ENCODE results near the gene OIT3. TPM values are rescaled to one million over a fixed set of nuclear protein-coding genes. Genes with fewer than 3 reads are reported as not detected.

Gene OIT3
- total RNA-seq: not detected

- DNase-seq (ENCODE audit: low spot score in 2 of 2): no peak
- no peaks in the 10 kb centered on the region for H3K4me1 ChIP-seq
- H3K36me3 ChIP-seq: peaks cover 0 to 4% (median 0%) of the 10 kb centered on the region in 3 donors
- TF ChIP-seq POLR2A (IDR thresholded peaks at IDR 0.05): no peak
- H3K4me3 ChIP-seq: no peak within 1 kb of the TSS
- 63 to 67% methylated on average over 4 of the region's 4 CpGs for WGBS, 2 donors
- H3K27me3 ChIP-seq: no peaks in the 10 kb centered on the region
- no peak within 1 kb of the TSS for H3K27ac ChIP-seq
- H3K9me3 ChIP-seq: no peaks in the 10 kb centered on the region
Measured at GRCh38 chr10:72893136-72893798, at the start of gene OIT3. Gene OIT3 (plus strand): TSS chr10:72893739. CDS start chr10:72893799, 60 bp downstream.

GRCh38 chr10:72846238-72846637 lies 47.3 kb upstream of the OIT3 start:
- H3K36me3 ChIP-seq: no peaks in the 10 kb centered on the region
- WGBS, 2 donors: 82 to 83% methylated on average over 7 of the region's 7 CpGs
- TF ChIP-seq POLR2A (IDR thresholded peaks at IDR 0.05) (no peak), EP300 (IDR thresholded peaks at IDR 0.05) (no peak)
- TF ChIP-seq, protein P1, sequence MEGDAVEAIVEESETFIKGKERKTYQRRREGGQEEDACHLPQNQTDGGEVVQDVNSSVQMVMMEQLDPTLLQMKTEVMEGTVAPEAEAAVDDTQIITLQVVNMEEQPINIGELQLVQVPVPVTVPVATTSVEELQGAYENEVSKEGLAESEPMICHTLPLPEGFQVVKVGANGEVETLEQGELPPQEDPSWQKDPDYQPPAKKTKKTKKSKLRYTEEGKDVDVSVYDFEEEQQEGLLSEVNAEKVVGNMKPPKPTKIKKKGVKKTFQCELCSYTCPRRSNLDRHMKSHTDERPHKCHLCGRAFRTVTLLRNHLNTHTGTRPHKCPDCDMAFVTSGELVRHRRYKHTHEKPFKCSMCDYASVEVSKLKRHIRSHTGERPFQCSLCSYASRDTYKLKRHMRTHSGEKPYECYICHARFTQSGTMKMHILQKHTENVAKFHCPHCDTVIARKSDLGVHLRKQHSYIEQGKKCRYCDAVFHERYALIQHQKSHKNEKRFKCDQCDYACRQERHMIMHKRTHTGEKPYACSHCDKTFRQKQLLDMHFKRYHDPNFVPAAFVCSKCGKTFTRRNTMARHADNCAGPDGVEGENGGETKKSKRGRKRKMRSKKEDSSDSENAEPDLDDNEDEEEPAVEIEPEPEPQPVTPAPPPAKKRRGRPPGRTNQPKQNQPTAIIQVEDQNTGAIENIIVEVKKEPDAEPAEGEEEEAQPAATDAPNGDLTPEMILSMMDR (IDR thresholded peaks at IDR 0.05): no peak
- H3K4me1 ChIP-seq: no peaks in the 10 kb centered on the region
- no peak overlapping the region for H3K27ac ChIP-seq
- H3K4me3 ChIP-seq: no peak overlapping the region
- peaks cover 0 to 1% (median 0%) of the 10 kb centered on the region in 4 donors for H3K9me3 ChIP-seq
- no peak for DNase-seq (ENCODE audit: low spot score in 2 of 2)
- H3K27me3 ChIP-seq: no peaks in the 10 kb centered on the region

GRCh38 chr10:72847681-72848080 lies 45.9 kb upstream of the OIT3 start:
- no peak overlapping the region for H3K27ac ChIP-seq
- DNase-seq (ENCODE audit: low spot score in 2 of 2): no peak
- H3K4me1 ChIP-seq: no peaks in the 10 kb centered on the region
- no peaks in the 10 kb centered on the region for H3K27me3 ChIP-seq
- no peak overlapping the region for H3K4me3 ChIP-seq
- WGBS, 2 donors: 89 to 96% methylated on average over 2 of the region's 2 CpGs
- H3K9me3 ChIP-seq: peaks cover 0 to 6% (median 0%) of the 10 kb centered on the region in 4 donors
- TF ChIP-seq POLR2A (IDR thresholded peaks at IDR 0.05) (no peak), EP300 (IDR thresholded peaks at IDR 0.05) (no peak)
- TF ChIP-seq, protein P1 (IDR thresholded peaks at IDR 0.05): no peak
- no peaks in the 10 kb centered on the region for H3K36me3 ChIP-seq

DNA sequence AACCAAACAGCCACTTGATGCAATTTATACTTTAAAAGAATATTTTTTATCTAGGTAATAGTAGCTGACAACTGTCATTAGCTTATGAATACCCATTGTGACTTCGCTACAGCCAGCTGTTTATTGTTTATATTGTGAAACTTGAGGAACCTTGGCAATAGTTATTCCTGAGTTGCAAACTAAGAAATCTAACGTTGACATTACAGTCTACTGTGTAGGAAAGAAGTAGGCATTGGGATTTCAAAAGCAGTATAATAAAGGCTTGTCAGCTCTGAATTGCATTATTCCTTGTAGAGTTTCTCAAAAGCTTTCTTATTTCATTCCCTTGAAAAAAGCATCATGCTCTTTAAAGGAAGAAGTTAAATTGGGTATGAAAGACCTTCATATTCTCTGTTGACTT lies 42.7 kb upstream of the OIT3 start:
- H3K36me3 ChIP-seq: no peaks in the 10 kb centered on the region
- no peaks in the 10 kb centered on the region for H3K4me1 ChIP-seq
- H3K9me3 ChIP-seq: peaks cover 0 to 6% (median 0%) of the 10 kb centered on the region in 4 donors
- DNase-seq (ENCODE audit: low spot score in 2 of 2): no peak
- TF ChIP-seq POLR2A (IDR thresholded peaks at IDR 0.05) (no peak), EP300 (IDR thresholded peaks at IDR 0.05) (no peak)
- TF ChIP-seq, protein P1 (IDR thresholded peaks at IDR 0.05): no peak
- H3K27me3 ChIP-seq: no peaks in the 10 kb centered on the region
- H3K27ac ChIP-seq: no peak overlapping the region
- WGBS, 2 donors: 64 to 72% methylated on average over 2 of the region's 2 CpGs
- H3K4me3 ChIP-seq: no peak overlapping the region

DNA sequence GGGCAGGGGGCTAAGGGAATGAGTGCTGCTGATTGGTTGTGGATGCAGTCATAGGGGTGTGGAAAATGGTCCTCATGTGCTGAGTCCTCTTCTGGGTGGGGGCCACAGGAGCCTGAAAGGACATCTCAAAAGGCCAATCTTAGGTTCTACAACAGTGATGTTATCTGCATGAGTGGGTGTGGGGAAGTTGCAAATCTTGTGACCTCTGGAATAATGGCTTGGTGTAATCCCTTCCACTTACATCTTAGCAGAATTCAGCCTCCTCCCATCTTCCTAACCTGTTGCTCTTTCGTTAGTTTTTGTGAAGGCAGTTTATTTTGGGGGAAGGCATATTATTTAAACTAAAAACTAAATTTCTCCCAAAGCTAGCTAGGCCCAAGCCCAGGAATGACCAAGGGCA lies 42.0 kb upstream of the OIT3 start:
- Histone ChIP-seq H3K9me3 (peaks cover 0 to 6% (median 0%) of the 10 kb centered on the region in 4 donors), H3K36me3 (no peaks in the 10 kb centered on the region), H3K27me3 (no peaks in the 10 kb centered on the region), H3K27ac (no peak overlapping the region), H3K4me1 (no peaks in the 10 kb centered on the region), H3K4me3 (no peak overlapping the region)
- no peak for DNase-seq (ENCODE audit: low spot score in 2 of 2)
- TF ChIP-seq, protein P1 (IDR thresholded peaks at IDR 0.05): no peak
- no peak for TF ChIP-seq POLR2A (IDR thresholded peaks at IDR 0.05)
- no peak for TF ChIP-seq EP300 (IDR thresholded peaks at IDR 0.05)
- WGBS, 2 donors: 88 to 89% methylated on average over 1 of the region's 1 CpG

Measured in tibial nerve (tissue), 4 donors.